ENCODE measurements around the gene RBM44.
"Not testable (repeated sequence)": the region's sequence is repeated elsewhere in the genome, so short reads cannot be mapped to it uniquely, and the experiment has no call there.

The RBM44 gene

DNA sequence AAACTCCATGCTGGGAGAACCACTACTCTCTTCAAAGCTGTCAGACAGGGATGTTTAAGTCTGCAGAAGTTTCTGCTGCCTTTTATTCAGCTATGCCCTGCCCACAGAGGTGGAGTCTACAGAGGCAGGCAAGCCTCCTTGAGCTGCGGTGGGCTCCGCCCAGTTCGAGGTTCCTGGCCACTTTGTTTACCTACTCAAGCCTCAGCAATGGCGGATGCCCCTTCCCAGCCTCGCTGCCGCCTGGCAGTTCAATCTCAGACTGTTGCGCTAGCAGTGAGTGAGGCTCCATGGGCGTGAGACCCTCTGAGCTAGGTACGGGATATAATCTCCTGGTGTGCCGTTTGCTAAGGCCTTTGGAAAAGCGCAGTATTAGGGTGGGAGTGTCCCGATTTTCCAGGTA, 50.4 kb downstream of the RBM44 start:
- not testable (repeated sequence) for H3K36me3 ChIP-seq (ENCODE audit: control insufficient read depth, insufficient read depth, low read length); H3K27me3 ChIP-seq (ENCODE audit: control insufficient read depth, insufficient read depth, low read length, poor library complexity, severe bottlenecking); H3K9me3 ChIP-seq (ENCODE audit: control insufficient read depth, low read length); H3K4me1 ChIP-seq (ENCODE audit: control insufficient read depth, insufficient read depth, low read length); H3K4me3 ChIP-seq (ENCODE audit: insufficient read depth, low read depth, low read length); H3K27ac ChIP-seq (ENCODE audit: insufficient read depth, low read depth, low read length, poor library complexity, severe bottlenecking)
- 94 to 96% methylated on average over 12 of the region's 12 CpGs for WGBS, 2 experiments

DNA sequence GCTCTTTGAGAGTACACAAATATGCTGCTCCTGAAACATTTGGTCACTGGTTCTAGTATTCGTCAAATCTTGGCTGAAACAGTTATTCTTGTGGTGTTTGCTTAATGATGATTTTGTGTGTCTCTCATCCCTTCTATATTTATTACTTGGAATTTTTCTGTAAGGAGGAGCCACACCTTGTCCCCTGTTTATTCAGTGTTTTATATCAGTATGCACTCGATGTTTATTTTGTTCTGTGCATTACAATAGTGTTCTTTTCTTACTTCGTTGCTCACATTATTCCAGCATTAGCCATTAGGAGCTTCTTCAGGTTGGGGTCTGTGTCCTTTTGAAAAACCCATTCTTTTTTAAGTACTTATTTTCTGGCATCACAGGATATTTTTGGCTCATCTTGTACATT, 55.7 kb downstream of the RBM44 start:
- no peaks in the 10 kb centered on the region for H3K9me3 ChIP-seq (ENCODE audit: control insufficient read depth, low read length)
- H3K27ac ChIP-seq (ENCODE audit: insufficient read depth, low read depth, low read length, poor library complexity, severe bottlenecking) = no peak overlapping the region
- H3K4me3 ChIP-seq (ENCODE audit: insufficient read depth, low read depth, low read length) = no peak overlapping the region
- H3K4me1 ChIP-seq (ENCODE audit: control insufficient read depth, insufficient read depth, low read length) = peaks cover 20% of the 10 kb centered on the region
- 71 to 81% methylated on average over 3 of the region's 3 CpGs for WGBS, 2 experiments
- H3K27me3 ChIP-seq (ENCODE audit: control insufficient read depth, insufficient read depth, low read length, poor library complexity, severe bottlenecking) = peaks cover 15% of the 10 kb centered on the region
- no peaks in the 10 kb centered on the region for H3K36me3 ChIP-seq (ENCODE audit: control insufficient read depth, insufficient read depth, low read length)

DNA sequence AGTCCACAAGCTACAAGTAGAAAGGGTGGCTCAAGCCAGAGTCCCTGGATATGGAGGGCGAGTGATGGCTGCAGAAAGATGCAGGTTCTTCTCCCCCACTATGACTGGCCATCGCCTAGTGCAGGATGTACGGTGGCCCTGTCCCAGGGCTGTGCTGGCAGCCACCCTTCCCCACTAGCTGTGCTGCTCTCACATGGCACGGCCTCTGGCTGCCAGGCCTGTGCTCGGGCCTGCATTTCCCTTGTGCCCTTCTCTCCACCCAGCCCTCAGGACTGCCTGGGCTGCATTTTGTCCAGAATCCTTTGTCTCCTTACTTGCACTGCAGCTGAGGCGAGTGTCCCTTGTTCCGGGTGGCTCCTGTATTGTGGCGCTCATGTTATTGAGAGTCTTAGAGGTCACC, 59.2 kb downstream of the RBM44 start:
- Histone ChIP-seq H3K9me3 (ENCODE audit: control insufficient read depth, low read length) (no peaks in the 10 kb centered on the region), H3K36me3 (ENCODE audit: control insufficient read depth, insufficient read depth, low read length) (no peaks in the 10 kb centered on the region), H3K27me3 (ENCODE audit: control insufficient read depth, insufficient read depth, low read length, poor library complexity, severe bottlenecking) (peaks cover 48% of the 10 kb centered on the region), H3K27ac (ENCODE audit: insufficient read depth, low read depth, low read length, poor library complexity, severe bottlenecking) (no peak overlapping the region), H3K4me3 (ENCODE audit: insufficient read depth, low read depth, low read length) (no peak overlapping the region), H3K4me1 (ENCODE audit: control insufficient read depth, insufficient read depth, low read length) (peaks cover 20% of the 10 kb centered on the region)
- 83 to 86% methylated on average over 8 of the region's 8 CpGs for WGBS, 2 experiments

DNA sequence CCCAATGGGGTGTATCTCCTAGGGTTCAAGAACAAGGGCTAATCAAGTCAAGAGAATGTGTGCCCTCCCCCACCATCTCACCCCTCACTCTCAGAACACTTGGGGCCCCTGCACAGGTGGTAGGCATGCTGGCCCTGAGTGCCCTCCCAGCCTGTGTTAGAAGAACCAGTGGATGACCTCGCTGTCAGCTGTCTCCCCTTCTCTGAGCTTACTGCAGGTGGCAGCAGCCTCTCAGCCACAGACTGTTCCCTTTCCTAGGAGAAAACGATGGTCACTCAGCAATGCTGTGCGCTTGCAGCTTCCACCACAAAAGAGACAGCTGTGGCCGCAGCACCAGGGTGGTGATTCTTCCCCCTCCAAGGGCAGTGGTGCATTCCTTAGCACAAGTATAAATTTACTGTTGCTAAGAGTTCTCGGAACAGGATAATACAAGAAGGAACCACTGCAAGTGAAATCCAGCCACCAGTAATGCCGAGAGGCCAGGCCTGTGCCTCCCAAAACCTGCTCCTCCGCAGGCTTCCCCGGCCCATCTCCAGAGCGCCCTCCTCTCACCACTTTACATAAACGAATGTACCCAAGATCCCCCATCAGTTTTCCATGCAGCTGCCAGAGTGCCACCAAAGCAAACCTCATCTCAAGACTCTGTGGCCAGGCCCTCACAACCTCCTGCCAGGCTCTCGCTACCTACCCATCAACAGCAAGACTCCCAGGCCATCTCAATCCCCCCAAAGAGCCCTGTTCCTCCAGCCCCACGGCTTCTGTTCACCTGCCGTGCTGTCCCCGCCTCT, 59.9 kb downstream of the RBM44 start:
- no peaks in the 10 kb centered on the region for H3K9me3 ChIP-seq (ENCODE audit: control insufficient read depth, low read length)
- peaks cover 20% of the 10 kb centered on the region for H3K4me1 ChIP-seq (ENCODE audit: control insufficient read depth, insufficient read depth, low read length)
- H3K4me3 ChIP-seq (ENCODE audit: insufficient read depth, low read depth, low read length) = no peak overlapping the region
- peaks cover 48% of the 10 kb centered on the region for H3K27me3 ChIP-seq (ENCODE audit: control insufficient read depth, insufficient read depth, low read length, poor library complexity, severe bottlenecking)
- 40 to 46% methylated on average over 14 of the region's 14 CpGs for WGBS, 2 experiments
- H3K36me3 ChIP-seq (ENCODE audit: control insufficient read depth, insufficient read depth, low read length) = no peaks in the 10 kb centered on the region
- no peak overlapping the region for H3K27ac ChIP-seq (ENCODE audit: insufficient read depth, low read depth, low read length, poor library complexity, severe bottlenecking)

DNA sequence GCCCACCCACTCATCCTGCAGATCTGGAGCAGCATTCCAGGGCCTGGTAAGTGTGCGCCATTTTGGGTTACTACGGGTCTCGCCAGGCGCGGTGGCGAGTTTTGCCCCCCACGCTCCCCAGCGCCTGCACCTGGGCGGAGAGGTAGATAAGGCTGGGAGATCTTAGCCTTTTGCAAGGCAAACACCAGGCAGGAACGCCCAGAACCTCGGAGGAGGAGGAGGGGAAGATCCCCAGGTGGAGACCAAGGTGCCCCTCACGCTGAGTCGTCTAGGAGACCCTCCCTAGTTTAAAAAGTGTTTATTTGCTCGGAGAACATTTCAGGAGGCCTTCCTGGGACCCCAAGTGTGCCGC, 60.5 kb downstream of the RBM44 start:
- Histone ChIP-seq H3K27me3 (ENCODE audit: control insufficient read depth, insufficient read depth, low read length, poor library complexity, severe bottlenecking) (peaks cover 48% of the 10 kb centered on the region), H3K27ac (ENCODE audit: insufficient read depth, low read depth, low read length, poor library complexity, severe bottlenecking) (no peak overlapping the region)

DNA sequence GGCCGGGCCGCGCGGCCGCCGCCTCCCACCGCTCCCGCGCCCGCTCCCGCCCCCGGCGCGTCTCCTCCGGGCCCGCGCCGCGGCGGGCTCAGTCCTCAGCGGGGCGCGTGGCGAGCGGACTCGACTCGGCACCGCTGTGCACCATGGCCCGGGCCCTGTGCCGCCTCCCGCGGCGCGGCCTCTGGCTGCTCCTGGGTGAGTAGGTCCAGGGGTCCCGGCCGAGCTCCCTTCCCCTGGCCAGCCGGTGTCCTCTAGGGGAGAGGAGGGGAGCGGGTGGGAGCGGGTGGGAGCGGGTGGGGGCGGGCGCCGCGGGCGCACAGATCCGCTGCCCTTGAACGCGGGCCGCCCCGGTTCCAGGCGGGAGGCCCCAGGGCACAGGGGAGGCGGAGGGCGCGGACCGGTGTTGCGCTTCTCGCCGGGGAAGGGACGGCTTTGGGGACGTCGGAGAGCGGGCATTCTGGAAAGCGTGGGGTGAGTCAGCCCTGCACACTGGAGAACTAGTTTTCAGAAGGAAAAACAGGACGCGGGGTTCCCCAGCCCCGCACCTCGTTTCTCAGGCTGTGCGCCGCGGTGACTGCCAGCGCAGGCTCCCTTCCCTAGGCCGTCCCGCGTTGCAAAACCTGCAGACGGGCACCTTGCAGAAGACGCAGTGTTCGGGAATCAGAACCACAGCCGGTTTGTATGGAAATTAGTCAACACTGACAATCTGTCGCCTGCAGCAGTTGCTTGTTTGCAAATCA, 61.1 kb downstream of the RBM44 start, which contains the start of gene RAMP1:
Gene RAMP1, plus strand, starts transcription at position 91 of the 740 bp plus-strand sequence. Its CDS starts 53 bp downstream, at position 144.
- Histone ChIP-seq H3K9me3 (ENCODE audit: control insufficient read depth, low read length) (no peaks in the 10 kb centered on the region), H3K4me1 (ENCODE audit: control insufficient read depth, insufficient read depth, low read length) (peaks cover 28% of the 10 kb centered on the region), H3K27me3 (ENCODE audit: control insufficient read depth, insufficient read depth, low read length, poor library complexity, severe bottlenecking) (peaks cover 45% of the 10 kb centered on the region), H3K4me3 (ENCODE audit: insufficient read depth, low read depth, low read length) (peak within 1 kb of the TSS; percentile 17), H3K27ac (ENCODE audit: insufficient read depth, low read depth, low read length, poor library complexity, severe bottlenecking) (no peak within 1 kb of the TSS), H3K36me3 (ENCODE audit: control insufficient read depth, insufficient read depth, low read length) (no peaks in the 10 kb centered on the region)
- WGBS, 2 experiments = 2 to 3% methylated on average over 78 to 79 of the region's 79 CpGs

More for the DNA sequence above, 60.5 kb downstream of the RBM44 start:
- H3K9me3 ChIP-seq (ENCODE audit: control insufficient read depth, low read length) = no peaks in the 10 kb centered on the region
- WGBS, 2 experiments = 58 to 60% methylated on average over 15 of the region's 15 CpGs
- H3K4me3 ChIP-seq (ENCODE audit: insufficient read depth, low read depth, low read length) = no peak overlapping the region
- H3K36me3 ChIP-seq (ENCODE audit: control insufficient read depth, insufficient read depth, low read length) = no peaks in the 10 kb centered on the region
- peaks cover 22% of the 10 kb centered on the region for H3K4me1 ChIP-seq (ENCODE audit: control insufficient read depth, insufficient read depth, low read length)

DNA sequence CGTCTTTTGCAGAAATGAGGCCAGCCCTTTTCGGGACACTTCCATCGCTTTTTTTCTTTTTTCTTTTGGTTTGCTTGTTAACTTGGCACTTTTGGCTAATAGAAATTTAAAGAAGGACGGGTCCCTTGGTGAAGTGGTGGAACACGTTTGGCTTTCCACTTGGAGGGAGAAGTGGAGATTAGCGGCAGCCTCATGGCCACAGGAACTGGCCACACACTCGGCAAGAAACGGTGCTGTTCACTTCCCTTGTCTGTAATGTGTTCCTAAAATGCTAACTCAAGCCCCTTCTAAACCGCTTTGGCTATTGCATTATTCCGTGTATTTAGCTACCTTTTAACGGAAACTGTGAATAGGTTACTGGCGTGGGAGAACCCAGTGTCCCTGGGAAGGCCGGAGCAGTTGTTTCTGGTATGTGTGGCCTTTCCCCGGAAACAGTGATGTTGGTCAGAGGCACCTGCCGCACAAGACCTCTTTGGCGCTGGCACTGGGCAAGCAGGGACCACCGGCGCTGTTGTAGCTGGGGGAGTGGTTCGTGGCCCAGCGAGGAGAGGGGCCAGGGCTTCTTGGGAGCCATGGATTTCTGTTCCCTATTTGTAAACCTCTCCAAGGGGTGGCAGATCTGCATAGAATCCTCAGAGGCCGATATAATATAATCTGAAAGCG, 61.8 kb downstream of the RBM44 start:
- H3K4me1 ChIP-seq (ENCODE audit: control insufficient read depth, insufficient read depth, low read length) = peaks cover 28% of the 10 kb centered on the region
- H3K36me3 ChIP-seq (ENCODE audit: control insufficient read depth, insufficient read depth, low read length) = no peaks in the 10 kb centered on the region
- H3K4me3 ChIP-seq (ENCODE audit: insufficient read depth, low read depth, low read length) = no peak overlapping the region
- WGBS, 2 experiments = 77 to 79% methylated on average over 22 of the region's 22 CpGs
- no peaks in the 10 kb centered on the region for H3K9me3 ChIP-seq (ENCODE audit: control insufficient read depth, low read length)
- H3K27ac ChIP-seq (ENCODE audit: insufficient read depth, low read depth, low read length, poor library complexity, severe bottlenecking) = no peak overlapping the region
- peaks cover 45% of the 10 kb centered on the region for H3K27me3 ChIP-seq (ENCODE audit: control insufficient read depth, insufficient read depth, low read length, poor library complexity, severe bottlenecking)

DNA sequence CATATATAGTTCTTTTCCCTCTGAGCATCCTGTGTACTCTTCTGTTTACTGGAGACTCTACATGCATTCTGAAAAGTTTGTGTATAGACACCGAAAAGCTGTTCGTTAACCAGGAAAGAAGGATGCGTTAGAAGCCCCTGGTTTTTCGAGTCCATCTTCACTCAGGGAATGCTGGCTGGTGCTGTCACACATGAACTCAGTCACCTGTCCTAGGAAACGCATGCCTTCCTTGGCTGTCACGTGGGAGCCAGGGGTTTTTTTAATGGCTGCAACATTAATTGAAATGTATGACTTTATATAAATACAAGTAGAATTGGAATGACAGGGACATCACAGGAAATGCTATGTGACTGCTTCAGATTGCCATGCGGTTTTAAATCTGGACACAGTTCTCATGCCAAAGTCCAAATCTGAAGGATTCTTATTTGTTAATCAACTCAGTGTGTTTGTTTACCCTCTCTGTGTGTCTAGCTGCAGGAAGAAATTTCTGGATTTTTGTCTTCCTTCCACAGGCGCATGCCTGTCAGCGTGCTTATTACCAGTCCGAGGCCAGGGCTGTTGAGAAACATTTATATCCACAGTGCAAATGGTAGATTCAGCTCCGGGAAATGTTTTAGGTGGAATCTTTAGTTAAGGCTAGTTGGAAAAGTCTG, 63.4 kb downstream of the RBM44 start:
- H3K27ac ChIP-seq (ENCODE audit: insufficient read depth, low read depth, low read length, poor library complexity, severe bottlenecking) = no peak overlapping the region
- H3K4me1 ChIP-seq (ENCODE audit: control insufficient read depth, insufficient read depth, low read length) = peaks cover 28% of the 10 kb centered on the region
- peaks cover 45% of the 10 kb centered on the region for H3K27me3 ChIP-seq (ENCODE audit: control insufficient read depth, insufficient read depth, low read length, poor library complexity, severe bottlenecking)
- H3K36me3 ChIP-seq (ENCODE audit: control insufficient read depth, insufficient read depth, low read length) = no peaks in the 10 kb centered on the region
- H3K9me3 ChIP-seq (ENCODE audit: control insufficient read depth, low read length) = no peaks in the 10 kb centered on the region
- H3K4me3 ChIP-seq (ENCODE audit: insufficient read depth, low read depth, low read length) = no peak overlapping the region
- WGBS, 2 experiments = 95 to 96% methylated on average over 11 of the region's 11 CpGs

DNA sequence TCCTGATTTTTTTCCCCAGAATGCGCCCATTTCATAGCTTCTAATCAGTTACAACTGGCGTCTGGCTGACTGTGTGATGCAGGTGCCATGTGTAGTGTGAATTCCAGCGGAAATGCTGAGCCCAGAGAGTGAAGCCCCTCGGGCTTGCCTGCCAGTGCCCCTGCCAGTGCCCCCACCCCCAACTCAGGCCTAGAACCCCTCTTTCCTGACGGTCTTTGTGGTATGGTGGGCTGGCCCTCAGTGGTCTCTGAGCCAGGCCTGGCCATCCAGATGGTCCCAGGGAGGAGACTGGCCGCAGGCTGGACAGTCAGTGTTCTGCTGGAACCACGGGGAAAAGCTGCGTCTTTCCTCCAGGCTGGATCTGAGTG, 63.9 kb downstream of the RBM44 start:
- no peaks in the 10 kb centered on the region for H3K36me3 ChIP-seq (ENCODE audit: control insufficient read depth, insufficient read depth, low read length)
- peaks cover 24% of the 10 kb centered on the region for H3K4me1 ChIP-seq (ENCODE audit: control insufficient read depth, insufficient read depth, low read length)
- H3K27me3 ChIP-seq (ENCODE audit: control insufficient read depth, insufficient read depth, low read length, poor library complexity, severe bottlenecking) = peaks cover 45% of the 10 kb centered on the region
- whole genome bisulfite sequencing, 2 experiments = 92% methylated on average over 8 of the region's 8 CpGs
- H3K4me3 ChIP-seq (ENCODE audit: insufficient read depth, low read depth, low read length) = no peak overlapping the region
- no peak overlapping the region for H3K27ac ChIP-seq (ENCODE audit: insufficient read depth, low read depth, low read length, poor library complexity, severe bottlenecking)
- H3K9me3 ChIP-seq (ENCODE audit: control insufficient read depth, low read length) = no peaks in the 10 kb centered on the region

DNA sequence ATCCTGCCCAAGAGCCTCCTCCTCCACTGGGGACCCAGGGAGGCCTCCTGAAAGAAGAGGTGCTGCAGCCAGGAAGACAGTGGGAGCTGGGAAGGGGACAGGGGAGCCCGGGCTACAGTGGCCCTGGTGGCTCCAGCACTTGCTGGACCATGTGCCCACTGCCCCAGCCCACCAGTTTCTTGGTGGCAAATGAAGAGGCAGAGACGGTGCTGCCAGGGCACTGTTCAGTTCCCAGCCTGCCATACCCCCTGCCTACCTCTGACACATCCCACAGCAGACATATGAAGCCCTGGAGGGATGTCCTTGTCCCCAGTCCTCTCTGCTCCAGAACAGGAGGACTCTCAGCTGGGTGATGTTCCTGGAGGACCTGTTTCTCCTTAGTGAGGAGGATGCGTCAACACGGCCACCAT, 64.5 kb downstream of the RBM44 start:
- peaks cover 18% of the 10 kb centered on the region for H3K4me1 ChIP-seq (ENCODE audit: control insufficient read depth, insufficient read depth, low read length)

More for the DNA sequence above, 64.5 kb downstream of the RBM44 start:
- Histone ChIP-seq H3K4me3 (ENCODE audit: insufficient read depth, low read depth, low read length) (no peak overlapping the region), H3K9me3 (ENCODE audit: control insufficient read depth, low read length) (no peaks in the 10 kb centered on the region), H3K27me3 (ENCODE audit: control insufficient read depth, insufficient read depth, low read length, poor library complexity, severe bottlenecking) (peaks cover 45% of the 10 kb centered on the region), H3K27ac (ENCODE audit: insufficient read depth, low read depth, low read length, poor library complexity, severe bottlenecking) (no peak overlapping the region), H3K36me3 (ENCODE audit: control insufficient read depth, insufficient read depth, low read length) (no peaks in the 10 kb centered on the region)
- WGBS, 2 experiments = 65 to 70% methylated on average over 4 of the region's 4 CpGs
